WTC11 (cell line): ENCODE data around the gene GRM7.

ENCODE experiments used
- IRF2 ChIP-seq: sonication (generic); formaldehyde crosslinking; IDR thresholded peaks from 2 replicates; pipeline ENCODE4 v1.8.0; 2022; ENCODE audit warnings: low read depth, missing genetic modification reagents, borderline replicate concordance
- TF ChIP-seq, protein P1 (sequence below): fragments of 200-600 bp; IDR thresholded peaks from 2 replicates; pipeline ENCODE4 v1.8.0; 2022; ENCODE audit warnings: antibody characterized with exemption
- TF ChIP-seq, protein P2 (sequence below): sonication (generic); formaldehyde crosslinking; IDR thresholded peaks from 2 replicates; pipeline ENCODE4 v1.8.0; 2023; ENCODE audit warnings: mild to moderate bottlenecking, missing genetic modification reagents
- TF ChIP-seq, protein P3 (sequence below): sonication (generic); formaldehyde crosslinking; IDR thresholded peaks from 2 replicates; pipeline ENCODE4 v1.8.1; 2022; ENCODE audit warnings: mild to moderate bottlenecking, moderate library complexity, missing genetic modification reagents

DNA sequence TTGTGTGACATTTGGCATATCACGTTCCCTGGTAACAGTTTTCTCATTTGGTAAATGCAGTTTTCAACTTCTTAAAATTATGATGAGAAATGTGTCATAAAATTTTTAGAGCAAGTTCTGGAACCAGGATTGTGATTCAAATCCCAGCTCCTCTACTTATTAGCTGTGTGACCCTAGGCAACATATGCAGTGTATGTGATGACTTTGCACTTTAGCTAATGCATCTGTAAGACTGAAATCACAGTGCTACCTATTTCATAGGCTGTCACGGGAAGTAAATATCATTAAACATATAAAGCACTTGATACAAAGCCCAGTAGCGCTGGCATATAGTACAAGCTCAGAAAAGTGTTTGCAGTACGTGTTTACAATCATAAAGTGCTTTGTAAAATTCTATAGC is 419.4 kb downstream of the GRM7 start:
- TF ChIP-seq IRF2 (CRISPR knock-in tag): no peak
- TF ChIP-seq, protein P1, sequence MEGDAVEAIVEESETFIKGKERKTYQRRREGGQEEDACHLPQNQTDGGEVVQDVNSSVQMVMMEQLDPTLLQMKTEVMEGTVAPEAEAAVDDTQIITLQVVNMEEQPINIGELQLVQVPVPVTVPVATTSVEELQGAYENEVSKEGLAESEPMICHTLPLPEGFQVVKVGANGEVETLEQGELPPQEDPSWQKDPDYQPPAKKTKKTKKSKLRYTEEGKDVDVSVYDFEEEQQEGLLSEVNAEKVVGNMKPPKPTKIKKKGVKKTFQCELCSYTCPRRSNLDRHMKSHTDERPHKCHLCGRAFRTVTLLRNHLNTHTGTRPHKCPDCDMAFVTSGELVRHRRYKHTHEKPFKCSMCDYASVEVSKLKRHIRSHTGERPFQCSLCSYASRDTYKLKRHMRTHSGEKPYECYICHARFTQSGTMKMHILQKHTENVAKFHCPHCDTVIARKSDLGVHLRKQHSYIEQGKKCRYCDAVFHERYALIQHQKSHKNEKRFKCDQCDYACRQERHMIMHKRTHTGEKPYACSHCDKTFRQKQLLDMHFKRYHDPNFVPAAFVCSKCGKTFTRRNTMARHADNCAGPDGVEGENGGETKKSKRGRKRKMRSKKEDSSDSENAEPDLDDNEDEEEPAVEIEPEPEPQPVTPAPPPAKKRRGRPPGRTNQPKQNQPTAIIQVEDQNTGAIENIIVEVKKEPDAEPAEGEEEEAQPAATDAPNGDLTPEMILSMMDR: no peak
- TF ChIP-seq, protein P2, sequence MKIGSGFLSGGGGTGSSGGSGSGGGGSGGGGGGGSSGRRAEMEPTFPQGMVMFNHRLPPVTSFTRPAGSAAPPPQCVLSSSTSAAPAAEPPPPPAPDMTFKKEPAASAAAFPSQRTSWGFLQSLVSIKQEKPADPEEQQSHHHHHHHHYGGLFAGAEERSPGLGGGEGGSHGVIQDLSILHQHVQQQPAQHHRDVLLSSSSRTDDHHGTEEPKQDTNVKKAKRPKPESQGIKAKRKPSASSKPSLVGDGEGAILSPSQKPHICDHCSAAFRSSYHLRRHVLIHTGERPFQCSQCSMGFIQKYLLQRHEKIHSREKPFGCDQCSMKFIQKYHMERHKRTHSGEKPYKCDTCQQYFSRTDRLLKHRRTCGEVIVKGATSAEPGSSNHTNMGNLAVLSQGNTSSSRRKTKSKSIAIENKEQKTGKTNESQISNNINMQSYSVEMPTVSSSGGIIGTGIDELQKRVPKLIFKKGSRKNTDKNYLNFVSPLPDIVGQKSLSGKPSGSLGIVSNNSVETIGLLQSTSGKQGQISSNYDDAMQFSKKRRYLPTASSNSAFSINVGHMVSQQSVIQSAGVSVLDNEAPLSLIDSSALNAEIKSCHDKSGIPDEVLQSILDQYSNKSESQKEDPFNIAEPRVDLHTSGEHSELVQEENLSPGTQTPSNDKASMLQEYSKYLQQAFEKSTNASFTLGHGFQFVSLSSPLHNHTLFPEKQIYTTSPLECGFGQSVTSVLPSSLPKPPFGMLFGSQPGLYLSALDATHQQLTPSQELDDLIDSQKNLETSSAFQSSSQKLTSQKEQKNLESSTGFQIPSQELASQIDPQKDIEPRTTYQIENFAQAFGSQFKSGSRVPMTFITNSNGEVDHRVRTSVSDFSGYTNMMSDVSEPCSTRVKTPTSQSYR: no peak
- TF ChIP-seq, protein P3, sequence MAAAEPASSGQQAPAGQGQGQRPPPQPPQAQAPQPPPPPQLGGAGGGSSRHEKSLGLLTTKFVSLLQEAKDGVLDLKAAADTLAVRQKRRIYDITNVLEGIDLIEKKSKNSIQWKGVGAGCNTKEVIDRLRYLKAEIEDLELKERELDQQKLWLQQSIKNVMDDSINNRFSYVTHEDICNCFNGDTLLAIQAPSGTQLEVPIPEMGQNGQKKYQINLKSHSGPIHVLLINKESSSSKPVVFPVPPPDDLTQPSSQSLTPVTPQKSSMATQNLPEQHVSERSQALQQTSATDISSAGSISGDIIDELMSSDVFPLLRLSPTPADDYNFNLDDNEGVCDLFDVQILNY (CRISPR knock-in tag): no peak
